Measurements from ENCODE around the gene WWOX. TPM values are rescaled to one million over a fixed set of nuclear protein-coding genes. Genes with fewer than 3 reads are reported as not detected.

The WWOX gene
- total and polyA plus RNA-seq, 2 of the 13 experiments (the other 11 are each of a cell fraction or from before 2014, with no cell fraction given) = 9.1 to 37.4 TPM

DNA sequence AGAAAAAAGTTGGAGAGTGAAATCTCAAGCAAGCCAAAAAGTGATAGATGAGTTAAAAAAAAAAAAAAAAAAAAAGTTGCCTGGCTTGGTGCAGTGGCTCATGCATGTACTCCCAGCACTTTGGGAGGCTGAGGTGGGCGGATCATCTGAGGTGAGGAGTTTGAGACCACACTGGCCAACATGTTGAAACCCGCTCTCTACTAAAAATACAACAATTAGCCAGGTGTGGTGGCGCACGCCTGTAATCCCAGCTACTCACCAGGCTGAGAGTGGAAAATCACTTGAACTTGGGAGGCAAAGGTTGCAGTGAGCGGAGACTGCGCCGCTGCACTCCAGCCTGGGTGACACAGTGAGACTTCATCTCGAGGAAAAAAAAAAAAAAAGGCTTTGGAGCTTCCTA lies 668.8 kb downstream of the WWOX start:
- DNase-seq (ENCODE audit: low spot score) = no peak

DNA sequence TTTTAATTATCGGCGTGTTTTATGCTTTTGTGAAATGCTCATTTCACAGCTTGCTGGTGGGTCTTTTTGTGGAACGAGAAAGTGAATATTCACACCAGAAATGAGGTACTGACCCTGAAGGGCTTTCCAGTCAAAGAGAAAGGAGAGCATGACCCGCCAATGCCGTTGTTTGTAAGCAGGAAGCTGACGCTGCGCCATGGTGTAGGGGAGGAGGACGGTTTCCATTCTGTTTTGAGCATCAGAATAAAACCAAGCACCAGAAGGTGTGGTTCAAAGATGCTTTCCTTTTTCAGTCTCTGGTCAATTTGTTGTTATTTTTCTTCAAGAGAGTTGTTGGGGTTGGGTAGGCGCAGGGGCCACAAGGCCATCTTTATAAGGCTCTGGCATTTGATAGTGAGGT lies 669.3 kb downstream of the WWOX start:
- H3K4me3 ChIP-seq (replicated peaks in 1 of 3; ENCODE audit: insufficient read depth in 1 of 3, low read depth in 2 of 3, low read length in 3 of 3) = no peak overlapping the region
- peaks cover 30% of the 10 kb centered on the region for H3K4me1 ChIP-seq (ENCODE audit: insufficient read depth, low read length)
- ATAC-seq = no peak
- in situ Hi-C loops (cut with HindIII; ENCODE audit: extremely low pct_ligation_motif_present, low pct_unique_long_range_greater_than_20kb) = loop anchor here (5.0 to 25.0 kb wide), 3 partner anchors 36 to 656 kb away; no protein-coding TSS in a partner anchor
- no TSS peak for BruUV-seq (replicated peaks)
- H3K27me3 ChIP-seq (ENCODE audit: control insufficient read depth in 1 of 2, insufficient read depth in 2 of 2, low read length in 2 of 2) = no peaks in the 10 kb centered on the region
- H3K9ac ChIP-seq (ENCODE audit: insufficient read depth, low read depth, low read length) = no peak overlapping the region
- CTCF ChIA-PET (ENCODE audit: low intra/inter-chr PET ratio, low total read pairs) = interaction anchor here (3.3 kb wide), 1 partner anchor 62 kb away, joined by 46 read pairs; no protein-coding TSS in a partner anchor
- H2AFZ ChIP-seq (ENCODE audit: low read length) = no peak overlapping the region
- intact Hi-C loops (cut with micrococcal nuclease; ENCODE audit: unreplicated experiment) = no loop called here
- no peak for FAIRE-seq
- no peaks in the 10 kb centered on the region for H3K79me2 ChIP-seq (ENCODE audit: insufficient read depth, low read length)
- POLR2A ChIA-PET = no interaction called here
- H4K20me1 ChIP-seq (ENCODE audit: insufficient read depth, low read length) = no peaks in the 10 kb centered on the region
- H3K36me3 ChIP-seq (replicated peaks in 1 of 2; ENCODE audit: control insufficient read depth in 1 of 2, insufficient read depth in 2 of 2, low read length in 2 of 2) = no peaks in the 10 kb centered on the region
- H3K27ac ChIP-seq (ENCODE audit: extremely low read length, insufficient read depth, low read length) = no peak overlapping the region
- DNase-seq (ENCODE audit: low spot score) = no peak
- H3K4me2 ChIP-seq (ENCODE audit: low read depth, low read length) = no peak overlapping the region
- no peaks in the 10 kb centered on the region for H3K9me3 ChIP-seq (ENCODE audit: low read length)
- 94% methylated on average over 9 of the region's 9 CpGs for WGBS (ENCODE audit: low lambda C conversion rate)
- TF ChIP-seq, protein P1, sequence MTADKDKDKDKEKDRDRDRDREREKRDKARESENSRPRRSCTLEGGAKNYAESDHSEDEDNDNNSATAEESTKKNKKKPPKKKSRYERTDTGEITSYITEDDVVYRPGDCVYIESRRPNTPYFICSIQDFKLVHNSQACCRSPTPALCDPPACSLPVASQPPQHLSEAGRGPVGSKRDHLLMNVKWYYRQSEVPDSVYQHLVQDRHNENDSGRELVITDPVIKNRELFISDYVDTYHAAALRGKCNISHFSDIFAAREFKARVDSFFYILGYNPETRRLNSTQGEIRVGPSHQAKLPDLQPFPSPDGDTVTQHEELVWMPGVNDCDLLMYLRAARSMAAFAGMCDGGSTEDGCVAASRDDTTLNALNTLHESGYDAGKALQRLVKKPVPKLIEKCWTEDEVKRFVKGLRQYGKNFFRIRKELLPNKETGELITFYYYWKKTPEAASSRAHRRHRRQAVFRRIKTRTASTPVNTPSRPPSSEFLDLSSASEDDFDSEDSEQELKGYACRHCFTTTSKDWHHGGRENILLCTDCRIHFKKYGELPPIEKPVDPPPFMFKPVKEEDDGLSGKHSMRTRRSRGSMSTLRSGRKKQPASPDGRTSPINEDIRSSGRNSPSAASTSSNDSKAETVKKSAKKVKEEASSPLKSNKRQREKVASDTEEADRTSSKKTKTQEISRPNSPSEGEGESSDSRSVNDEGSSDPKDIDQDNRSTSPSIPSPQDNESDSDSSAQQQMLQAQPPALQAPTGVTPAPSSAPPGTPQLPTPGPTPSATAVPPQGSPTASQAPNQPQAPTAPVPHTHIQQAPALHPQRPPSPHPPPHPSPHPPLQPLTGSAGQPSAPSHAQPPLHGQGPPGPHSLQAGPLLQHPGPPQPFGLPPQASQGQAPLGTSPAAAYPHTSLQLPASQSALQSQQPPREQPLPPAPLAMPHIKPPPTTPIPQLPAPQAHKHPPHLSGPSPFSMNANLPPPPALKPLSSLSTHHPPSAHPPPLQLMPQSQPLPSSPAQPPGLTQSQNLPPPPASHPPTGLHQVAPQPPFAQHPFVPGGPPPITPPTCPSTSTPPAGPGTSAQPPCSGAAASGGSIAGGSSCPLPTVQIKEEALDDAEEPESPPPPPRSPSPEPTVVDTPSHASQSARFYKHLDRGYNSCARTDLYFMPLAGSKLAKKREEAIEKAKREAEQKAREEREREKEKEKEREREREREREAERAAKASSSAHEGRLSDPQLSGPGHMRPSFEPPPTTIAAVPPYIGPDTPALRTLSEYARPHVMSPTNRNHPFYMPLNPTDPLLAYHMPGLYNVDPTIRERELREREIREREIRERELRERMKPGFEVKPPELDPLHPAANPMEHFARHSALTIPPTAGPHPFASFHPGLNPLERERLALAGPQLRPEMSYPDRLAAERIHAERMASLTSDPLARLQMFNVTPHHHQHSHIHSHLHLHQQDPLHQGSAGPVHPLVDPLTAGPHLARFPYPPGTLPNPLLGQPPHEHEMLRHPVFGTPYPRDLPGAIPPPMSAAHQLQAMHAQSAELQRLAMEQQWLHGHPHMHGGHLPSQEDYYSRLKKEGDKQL (CRISPR knock-in tag; IDR thresholded peaks at IDR 0.05; ENCODE audit: low read depth) = no peak
- TF ChIP-seq POLR2AphosphoS2 (IDR thresholded peaks at IDR 0.05; ENCODE audit: low read depth, low read length) = no peak
- TF ChIP-seq, protein P2, sequence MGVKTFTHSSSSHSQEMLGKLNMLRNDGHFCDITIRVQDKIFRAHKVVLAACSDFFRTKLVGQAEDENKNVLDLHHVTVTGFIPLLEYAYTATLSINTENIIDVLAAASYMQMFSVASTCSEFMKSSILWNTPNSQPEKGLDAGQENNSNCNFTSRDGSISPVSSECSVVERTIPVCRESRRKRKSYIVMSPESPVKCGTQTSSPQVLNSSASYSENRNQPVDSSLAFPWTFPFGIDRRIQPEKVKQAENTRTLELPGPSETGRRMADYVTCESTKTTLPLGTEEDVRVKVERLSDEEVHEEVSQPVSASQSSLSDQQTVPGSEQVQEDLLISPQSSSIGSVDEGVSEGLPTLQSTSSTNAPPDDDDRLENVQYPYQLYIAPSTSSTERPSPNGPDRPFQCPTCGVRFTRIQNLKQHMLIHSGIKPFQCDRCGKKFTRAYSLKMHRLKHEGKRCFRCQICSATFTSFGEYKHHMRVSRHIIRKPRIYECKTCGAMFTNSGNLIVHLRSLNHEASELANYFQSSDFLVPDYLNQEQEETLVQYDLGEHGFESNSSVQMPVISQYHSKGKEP (CRISPR knock-in tag; IDR thresholded peaks at IDR 0.05) = no peak
- no peak for TF ChIP-seq GTF3A (CRISPR knock-in tag; conservative IDR thresholded peaks at IDR 0.05)
- TF ChIP-seq BCL6 (CRISPR knock-in tag; IDR thresholded peaks at IDR 0.05) = no peak
- no peak for TF ChIP-seq ARNT (IDR thresholded peaks at IDR 0.05)
- no peak for TF ChIP-seq MTF2 (CRISPR knock-in tag; IDR thresholded peaks at IDR 0.05; ENCODE audit: borderline replicate concordance)
- no peak for TF ChIP-seq TEAD3 (CRISPR knock-in tag; optimal IDR thresholded peaks at IDR 0.05; ENCODE audit: borderline replicate concordance)
- TF ChIP-seq, protein P3, sequence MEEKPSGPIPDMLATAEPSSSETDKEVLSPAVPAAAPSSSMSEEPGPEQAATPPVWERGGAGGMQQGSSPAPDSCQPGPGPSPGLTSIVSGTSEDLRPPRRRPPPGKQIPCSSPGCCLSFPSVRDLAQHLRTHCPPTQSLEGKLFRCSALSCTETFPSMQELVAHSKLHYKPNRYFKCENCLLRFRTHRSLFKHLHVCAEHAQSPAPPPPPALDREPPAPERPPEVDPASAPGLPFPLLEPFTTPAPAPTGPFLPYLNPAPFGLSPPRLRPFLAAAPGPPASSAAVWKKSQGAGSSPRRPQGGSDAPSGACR (CRISPR knock-in tag; IDR thresholded peaks at IDR 0.05) = no peak

More for the DNA sequence above, 668.8 kb downstream of the WWOX start:
- H3K4me3 ChIP-seq (replicated peaks in 1 of 3; ENCODE audit: insufficient read depth in 1 of 3, low read depth in 2 of 3, low read length in 3 of 3) = no peak overlapping the region
- peaks cover 30% of the 10 kb centered on the region for H3K4me1 ChIP-seq (ENCODE audit: insufficient read depth, low read length)
- no peaks in the 10 kb centered on the region for H3K9me3 ChIP-seq (ENCODE audit: low read length)
- TF ChIP-seq HMG20B (CRISPR knock-in tag; conservative IDR thresholded peaks at IDR 0.05) (no peak), ZNF230 (CRISPR knock-in tag; IDR thresholded peaks at IDR 0.05) (no peak), NKX3-1 (CRISPR knock-in tag; IDR thresholded peaks at IDR 0.05) (no peak), TOE1 (CRISPR knock-in tag; IDR thresholded peaks at IDR 0.05) (no peak), FOXC1 (CRISPR knock-in tag; IDR thresholded peaks at IDR 0.05; ENCODE audit: borderline replicate concordance) (no peak), ZSCAN31 (CRISPR knock-in tag; IDR thresholded peaks at IDR 0.05; ENCODE audit: low read depth) (no peak), HNRNPLL (IDR thresholded peaks at IDR 0.05; ENCODE audit: low read depth, low read length, poor library complexity, severe bottlenecking) (no peak), ZNF883 (CRISPR knock-in tag; IDR thresholded peaks at IDR 0.05; ENCODE audit: not compliant biosample characterization) (no peak)
- H3K27me3 ChIP-seq (ENCODE audit: control insufficient read depth in 1 of 2, insufficient read depth in 2 of 2, low read length in 2 of 2) = no peaks in the 10 kb centered on the region
- H3K4me2 ChIP-seq (ENCODE audit: low read depth, low read length) = no peak overlapping the region
- in situ Hi-C loops (cut with HindIII; ENCODE audit: extremely low pct_ligation_motif_present, low pct_unique_long_range_greater_than_20kb) (loop anchor here (5.0 to 25.0 kb wide), 3 partner anchors 36 to 656 kb away; no protein-coding TSS in a partner anchor), intact Hi-C loops (cut with micrococcal nuclease; ENCODE audit: unreplicated experiment) (no loop called here)
- H2AFZ ChIP-seq (ENCODE audit: low read length) = no peak overlapping the region
- H3K79me2 ChIP-seq (ENCODE audit: insufficient read depth, low read length) = no peaks in the 10 kb centered on the region
- no peak overlapping the region for H3K9ac ChIP-seq (ENCODE audit: insufficient read depth, low read depth, low read length)
- ATAC-seq (no peak), FAIRE-seq (no peak)
- 89% methylated on average over 8 of the region's 8 CpGs for WGBS (ENCODE audit: low lambda C conversion rate)
- no peak overlapping the region for H3K27ac ChIP-seq (ENCODE audit: extremely low read length, insufficient read depth, low read length)
- H3K36me3 ChIP-seq (replicated peaks in 1 of 2; ENCODE audit: control insufficient read depth in 1 of 2, insufficient read depth in 2 of 2, low read length in 2 of 2) = no peaks in the 10 kb centered on the region
- BruUV-seq (replicated peaks) = no TSS peak
- ChIA-PET POLR2A (no interaction called here), CTCF (ENCODE audit: low intra/inter-chr PET ratio, low total read pairs) (no interaction called here)
- no peaks in the 10 kb centered on the region for H4K20me1 ChIP-seq (ENCODE audit: insufficient read depth, low read length)
